Mucosa of stomach (tissue), 1 donor: ENCODE data around the gene PFKFB2.

Experiments
- H3K27me3 ChIP-seq: one replicate; pipeline ENCODE4 v1.7.0; 2013; ENCODE audit warnings: mild to moderate bottlenecking, low read length; ENCODE audit not compliant: control insufficient read depth, insufficient read depth
- H3K36me3 ChIP-seq: one replicate; pipeline ENCODE4 v1.7.0; 2013; ENCODE audit warnings: low read length; ENCODE audit not compliant: control insufficient read depth, insufficient read depth
- H3K4me1 ChIP-seq: one replicate; pipeline ENCODE4 v1.7.0; 2013; ENCODE audit warnings: mild to moderate bottlenecking, low read length; ENCODE audit not compliant: control insufficient read depth, insufficient read depth
- H3K4me3 ChIP-seq: one replicate; pipeline ENCODE4 v1.7.0; 2013; ENCODE audit warnings: low read length
- H3K9ac ChIP-seq: one replicate; pipeline ENCODE4 v1.7.0; 2013; ENCODE audit warnings: mild to moderate bottlenecking, low read length, moderate library complexity
- H3K9me3 ChIP-seq: one replicate; pipeline ENCODE4 v1.7.0; 2013; ENCODE audit warnings: mild to moderate bottlenecking, low read length, moderate library complexity; ENCODE audit not compliant: control insufficient read depth
- donor health status: Pancreatic carcinoma.

The PFKFB2 gene

DNA sequence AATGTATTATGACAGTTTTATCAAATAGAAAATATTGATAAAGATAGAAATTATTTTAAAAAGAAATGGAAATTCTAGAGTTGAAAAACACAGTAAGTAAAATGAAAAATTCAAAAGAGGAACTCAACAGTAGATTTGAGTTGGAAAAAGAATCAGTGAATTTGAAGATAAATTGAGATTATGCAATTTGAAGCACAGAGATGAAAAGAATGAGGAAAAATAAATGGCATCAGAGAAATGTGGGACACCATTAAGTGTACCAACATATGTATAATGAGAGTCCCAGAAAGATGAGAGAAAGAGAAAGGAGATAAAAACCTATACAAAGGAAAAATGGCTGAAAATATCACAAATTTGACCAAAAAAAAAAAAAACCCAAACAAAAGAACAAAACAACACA, 76.0 kb downstream of the PFKFB2 start:
- no peaks in the 10 kb centered on the region for H3K9me3 ChIP-seq

More for the DNA sequence above, 76.0 kb downstream of the PFKFB2 start:
- Histone ChIP-seq H3K27me3 (no peaks in the 10 kb centered on the region), H3K4me1 (no peaks in the 10 kb centered on the region), H3K9ac (no peak overlapping the region), H3K4me3 (no peak overlapping the region), H3K36me3 (no peaks in the 10 kb centered on the region)
